WTC11 (cell line): ENCODE measurements around the gene C10orf105. TPM values are rescaled to one million over a fixed set of nuclear protein-coding genes. Genes with fewer than 3 reads are reported as not detected.

Experiments used
- ATAC-seq: fragments of 200-7000 bp; cut with Tn5 transposase; 2 replicates; pipeline ENCODE4 v1.10.0; 2021; ENCODE audit warnings: mild to moderate bottlenecking, moderate library complexity
- CTCF ChIA-PET: fragments of 300-600 bp; sonication (Branson Sonifier 250); formaldehyde crosslinking; loops from one replicate; lab custom pipeline; 2021; ENCODE audit warnings: antibody characterized with exemption; lab: Charles Lee
- POLR2A ChIA-PET: fragments of 350-600 bp; sonication (Branson Sonifier 250); formaldehyde crosslinking; loops from one replicate; lab custom pipeline; 2021; ENCODE audit warnings: antibody characterized with exemption; lab: Charles Lee
- DNase-seq: peaks from one replicate; pipeline ENCODE4 v3.0.0; 2021; ENCODE audit warnings: low spot score
- H3K27ac Mint-ChIP-seq: 2 replicates; pipeline ENCODE4 v1.8.0; 2021; ENCODE audit warnings: mixed read lengths
- H3K27me3 Mint-ChIP-seq: 2 replicates; pipeline ENCODE4 v1.8.0; 2021; ENCODE audit warnings: low read depth, mild to moderate bottlenecking, moderate library complexity, mixed read lengths
- H3K36me3 Mint-ChIP-seq: 2 replicates; pipeline ENCODE4 v1.8.0; 2021; ENCODE audit warnings: mixed read lengths
- H3K4me1 Mint-ChIP-seq: 2 replicates; pipeline ENCODE4 v1.8.0; 2022; ENCODE audit warnings: mixed read lengths
- H3K4me3 Mint-ChIP-seq: 2 replicates; pipeline ENCODE4 v1.8.0; 2021; ENCODE audit warnings: mild to moderate bottlenecking, moderate library complexity, mixed read lengths
- H3K9me3 Mint-ChIP-seq: 2 replicates; pipeline ENCODE4 v1.8.0; 2021; ENCODE audit warnings: mixed read lengths
- ATF2 ChIP-seq: sonication (generic); formaldehyde crosslinking; IDR thresholded peaks from 2 replicates; pipeline ENCODE4 v1.8.1; 2022; ENCODE audit warnings: low read depth, missing genetic modification reagents, borderline replicate concordance
- CBFB ChIP-seq: sonication (generic); formaldehyde crosslinking; IDR thresholded peaks from 2 replicates; pipeline ENCODE4 v1.8.1; 2022; ENCODE audit warnings: mild to moderate bottlenecking, low read depth, missing genetic modification reagents
- CREB1 ChIP-seq: sonication (generic); formaldehyde crosslinking; IDR thresholded peaks from 2 replicates; pipeline ENCODE4 v1.8.0; 2023; ENCODE audit warnings: mild to moderate bottlenecking, missing genetic modification reagents
- E2F4 ChIP-seq: sonication (generic); formaldehyde crosslinking; IDR thresholded peaks from 2 replicates; pipeline ENCODE4 v1.8.1; 2022; ENCODE audit warnings: low read depth, mild to moderate bottlenecking, moderate library complexity, missing genetic modification reagents, borderline replicate concordance
- EMX1 ChIP-seq: fragments of 250-450 bp; sonication (Bioruptor Pico); IDR thresholded peaks from 2 replicates; pipeline ENCODE4 v1.8.0; 2021; ENCODE audit warnings: mild to moderate bottlenecking
- FOXK1 ChIP-seq: sonication (generic); formaldehyde crosslinking; IDR thresholded peaks from 2 replicates; pipeline ENCODE4 v1.8.0; 2022; ENCODE audit warnings: mild to moderate bottlenecking, moderate library complexity, missing genetic modification reagents
- JAZF1 ChIP-seq: fragments of 250-450 bp; sonication (Bioruptor Pico); IDR thresholded peaks from 2 replicates; pipeline ENCODE4 v1.9.0; 2021; ENCODE audit warnings: moderate library complexity, mild to moderate bottlenecking, inconsistent platforms
- MLX ChIP-seq: sonication (generic); formaldehyde crosslinking; IDR thresholded peaks from 2 replicates; pipeline ENCODE4 v1.8.1; 2023; ENCODE audit warnings: mild to moderate bottlenecking, missing genetic modification reagents, moderate library complexity
- NFYB ChIP-seq: sonication (generic); formaldehyde crosslinking; conservative IDR thresholded peaks from 2 replicates; pipeline ENCODE4 v1.8.0; 2022; ENCODE audit warnings: low read depth, missing genetic modification reagents
- NR3C1 ChIP-seq: sonication (generic); formaldehyde crosslinking; conservative IDR thresholded peaks from 2 replicates; pipeline ENCODE4 v1.8.1; 2023; ENCODE audit warnings: low read depth, mild to moderate bottlenecking, missing genetic modification reagents
- RORB ChIP-seq: fragments of 250-450 bp; sonication (Bioruptor Pico); IDR thresholded peaks from 2 replicates; pipeline ENCODE4 v1.9.0; 2021; ENCODE audit warnings: mild to moderate bottlenecking
- SMAD4 ChIP-seq: sonication (generic); formaldehyde crosslinking; IDR thresholded peaks from 2 replicates; pipeline ENCODE4 v1.8.0; 2022; ENCODE audit warnings: mild to moderate bottlenecking, missing genetic modification reagents
- ZBTB21 ChIP-seq: sonication (generic); formaldehyde crosslinking; IDR thresholded peaks from 2 replicates; pipeline ENCODE4 v1.8.1; 2023; ENCODE audit warnings: mild to moderate bottlenecking, missing genetic modification reagents, borderline replicate concordance
- ZNF263 ChIP-seq: sonication (generic); formaldehyde crosslinking; IDR thresholded peaks from 2 replicates; pipeline ENCODE4 v1.8.1; 2022; ENCODE audit warnings: low read depth, mild to moderate bottlenecking, moderate library complexity, missing genetic modification reagents
- ZNF416 ChIP-seq: fragments of 250-450 bp; sonication (Bioruptor Pico); IDR thresholded peaks from 2 replicates; pipeline ENCODE4 v1.9.0; 2021; ENCODE audit warnings: mild to moderate bottlenecking, inconsistent platforms
- total RNA-seq: library from RNA; stranded (reverse); gene quantifications from 3 replicates; pipeline ENCODE4 v1.2.3, GENCODE V29; 2021
- TF ChIP-seq, protein P1 (sequence below): fragments of 250-450 bp; sonication (Bioruptor Pico); IDR thresholded peaks from 2 replicates; pipeline ENCODE4 v1.9.0; 2021; ENCODE audit warnings: moderate library complexity, mild to moderate bottlenecking, inconsistent platforms, borderline replicate concordance
- TF ChIP-seq, protein P2 (sequence below): fragments of 200-600 bp; IDR thresholded peaks from 2 replicates; pipeline ENCODE4 v1.8.0; 2022; ENCODE audit warnings: antibody characterized with exemption
- TF ChIP-seq, protein P3 (sequence below): sonication (generic); formaldehyde crosslinking; IDR thresholded peaks from 2 replicates; pipeline ENCODE4 v1.8.0; 2022; ENCODE audit warnings: missing genetic modification reagents
- TF ChIP-seq, protein P4 (sequence below): fragments of 250-450 bp; sonication (Bioruptor Pico); conservative IDR thresholded peaks from 2 replicates; pipeline ENCODE4 v1.9.0; 2021; ENCODE audit warnings: mild to moderate bottlenecking
- TF ChIP-seq, protein P5 (sequence below): fragments of 250-450 bp; sonication (Bioruptor Pico); IDR thresholded peaks from 2 replicates; pipeline ENCODE4 v1.8.0; 2021; ENCODE audit warnings: mild to moderate bottlenecking

Gene C10orf105
- total RNA-seq, 1 experiment from 2014 or later: 0.48 TPM

DNA sequence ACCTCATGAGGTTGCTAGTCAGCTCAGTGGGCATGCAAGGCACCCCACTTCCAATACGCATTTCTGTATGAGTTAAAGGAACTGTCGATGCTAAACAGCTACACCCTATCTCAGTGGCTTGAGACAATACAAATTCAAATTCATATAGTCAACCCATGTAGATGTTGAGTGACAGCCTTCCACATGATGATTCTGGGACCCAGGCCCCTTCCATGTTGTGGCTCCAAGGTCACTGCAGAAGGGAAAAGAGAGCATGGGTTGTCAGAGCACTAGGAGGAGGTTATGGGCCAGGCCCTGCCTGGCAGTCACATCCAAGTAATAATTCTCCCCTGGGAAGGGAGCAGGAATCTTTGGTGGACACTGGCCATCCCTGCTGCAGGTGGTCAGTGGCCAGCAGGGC, 28.2 kb downstream of the C10orf105 start:
- Mint-ChIP-seq H3K4me3 (no peak overlapping the region), H3K27ac (no peak overlapping the region), H3K27me3 (no peaks in the 10 kb centered on the region), H3K9me3 (peaks cover 16% of the 10 kb centered on the region), H3K4me1 (peaks cover 6% of the 10 kb centered on the region), H3K36me3 (peaks cover 11% of the 10 kb centered on the region)
- TF ChIP-seq ATF2 (CRISPR knock-in tag) (no peak), ZBTB21 (no peak), ZNF263 (CRISPR knock-in tag) (no peak), SMAD4 (CRISPR knock-in tag) (no peak), NFYB (CRISPR knock-in tag) (no peak), ZNF416 (CRISPR knock-in tag) (no peak), FOXK1 (CRISPR knock-in tag) (no peak), EMX1 (CRISPR knock-in tag) (no peak), E2F4 (no peak), NR3C1 (CRISPR knock-in tag) (no peak), CREB1 (no peak), MLX (CRISPR knock-in tag) (no peak), JAZF1 (CRISPR knock-in tag) (no peak), RORB (CRISPR knock-in tag) (no peak), CBFB (CRISPR knock-in tag) (no peak)
- TF ChIP-seq, protein P1, sequence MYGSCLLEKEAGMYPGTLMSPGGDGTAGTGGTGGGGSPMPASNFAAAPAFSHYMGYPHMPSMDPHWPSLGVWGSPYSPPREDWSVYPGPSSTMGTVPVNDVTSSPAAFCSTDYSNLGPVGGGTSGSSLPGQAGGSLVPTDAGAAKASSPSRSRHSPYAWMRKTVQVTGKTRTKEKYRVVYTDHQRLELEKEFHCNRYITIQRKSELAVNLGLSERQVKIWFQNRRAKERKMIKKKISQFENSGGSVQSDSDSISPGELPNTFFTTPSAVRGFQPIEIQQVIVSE (CRISPR knock-in tag): no peak
- TF ChIP-seq, protein P2, sequence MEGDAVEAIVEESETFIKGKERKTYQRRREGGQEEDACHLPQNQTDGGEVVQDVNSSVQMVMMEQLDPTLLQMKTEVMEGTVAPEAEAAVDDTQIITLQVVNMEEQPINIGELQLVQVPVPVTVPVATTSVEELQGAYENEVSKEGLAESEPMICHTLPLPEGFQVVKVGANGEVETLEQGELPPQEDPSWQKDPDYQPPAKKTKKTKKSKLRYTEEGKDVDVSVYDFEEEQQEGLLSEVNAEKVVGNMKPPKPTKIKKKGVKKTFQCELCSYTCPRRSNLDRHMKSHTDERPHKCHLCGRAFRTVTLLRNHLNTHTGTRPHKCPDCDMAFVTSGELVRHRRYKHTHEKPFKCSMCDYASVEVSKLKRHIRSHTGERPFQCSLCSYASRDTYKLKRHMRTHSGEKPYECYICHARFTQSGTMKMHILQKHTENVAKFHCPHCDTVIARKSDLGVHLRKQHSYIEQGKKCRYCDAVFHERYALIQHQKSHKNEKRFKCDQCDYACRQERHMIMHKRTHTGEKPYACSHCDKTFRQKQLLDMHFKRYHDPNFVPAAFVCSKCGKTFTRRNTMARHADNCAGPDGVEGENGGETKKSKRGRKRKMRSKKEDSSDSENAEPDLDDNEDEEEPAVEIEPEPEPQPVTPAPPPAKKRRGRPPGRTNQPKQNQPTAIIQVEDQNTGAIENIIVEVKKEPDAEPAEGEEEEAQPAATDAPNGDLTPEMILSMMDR: no peak
- TF ChIP-seq, protein P3, sequence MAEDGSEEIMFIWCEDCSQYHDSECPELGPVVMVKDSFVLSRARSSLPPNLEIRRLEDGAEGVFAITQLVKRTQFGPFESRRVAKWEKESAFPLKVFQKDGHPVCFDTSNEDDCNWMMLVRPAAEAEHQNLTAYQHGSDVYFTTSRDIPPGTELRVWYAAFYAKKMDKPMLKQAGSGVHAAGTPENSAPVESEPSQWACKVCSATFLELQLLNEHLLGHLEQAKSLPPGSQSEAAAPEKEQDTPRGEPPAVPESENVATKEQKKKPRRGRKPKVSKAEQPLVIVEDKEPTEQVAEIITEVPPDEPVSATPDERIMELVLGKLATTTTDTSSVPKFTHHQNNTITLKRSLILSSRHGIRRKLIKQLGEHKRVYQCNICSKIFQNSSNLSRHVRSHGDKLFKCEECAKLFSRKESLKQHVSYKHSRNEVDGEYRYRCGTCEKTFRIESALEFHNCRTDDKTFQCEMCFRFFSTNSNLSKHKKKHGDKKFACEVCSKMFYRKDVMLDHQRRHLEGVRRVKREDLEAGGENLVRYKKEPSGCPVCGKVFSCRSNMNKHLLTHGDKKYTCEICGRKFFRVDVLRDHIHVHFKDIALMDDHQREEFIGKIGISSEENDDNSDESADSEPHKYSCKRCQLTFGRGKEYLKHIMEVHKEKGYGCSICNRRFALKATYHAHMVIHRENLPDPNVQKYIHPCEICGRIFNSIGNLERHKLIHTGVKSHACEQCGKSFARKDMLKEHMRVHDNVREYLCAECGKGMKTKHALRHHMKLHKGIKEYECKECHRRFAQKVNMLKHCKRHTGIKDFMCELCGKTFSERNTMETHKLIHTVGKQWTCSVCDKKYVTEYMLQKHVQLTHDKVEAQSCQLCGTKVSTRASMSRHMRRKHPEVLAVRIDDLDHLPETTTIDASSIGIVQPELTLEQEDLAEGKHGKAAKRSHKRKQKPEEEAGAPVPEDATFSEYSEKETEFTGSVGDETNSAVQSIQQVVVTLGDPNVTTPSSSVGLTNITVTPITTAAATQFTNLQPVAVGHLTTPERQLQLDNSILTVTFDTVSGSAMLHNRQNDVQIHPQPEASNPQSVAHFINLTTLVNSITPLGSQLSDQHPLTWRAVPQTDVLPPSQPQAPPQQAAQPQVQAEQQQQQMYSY: no peak
- TF ChIP-seq, protein P4, sequence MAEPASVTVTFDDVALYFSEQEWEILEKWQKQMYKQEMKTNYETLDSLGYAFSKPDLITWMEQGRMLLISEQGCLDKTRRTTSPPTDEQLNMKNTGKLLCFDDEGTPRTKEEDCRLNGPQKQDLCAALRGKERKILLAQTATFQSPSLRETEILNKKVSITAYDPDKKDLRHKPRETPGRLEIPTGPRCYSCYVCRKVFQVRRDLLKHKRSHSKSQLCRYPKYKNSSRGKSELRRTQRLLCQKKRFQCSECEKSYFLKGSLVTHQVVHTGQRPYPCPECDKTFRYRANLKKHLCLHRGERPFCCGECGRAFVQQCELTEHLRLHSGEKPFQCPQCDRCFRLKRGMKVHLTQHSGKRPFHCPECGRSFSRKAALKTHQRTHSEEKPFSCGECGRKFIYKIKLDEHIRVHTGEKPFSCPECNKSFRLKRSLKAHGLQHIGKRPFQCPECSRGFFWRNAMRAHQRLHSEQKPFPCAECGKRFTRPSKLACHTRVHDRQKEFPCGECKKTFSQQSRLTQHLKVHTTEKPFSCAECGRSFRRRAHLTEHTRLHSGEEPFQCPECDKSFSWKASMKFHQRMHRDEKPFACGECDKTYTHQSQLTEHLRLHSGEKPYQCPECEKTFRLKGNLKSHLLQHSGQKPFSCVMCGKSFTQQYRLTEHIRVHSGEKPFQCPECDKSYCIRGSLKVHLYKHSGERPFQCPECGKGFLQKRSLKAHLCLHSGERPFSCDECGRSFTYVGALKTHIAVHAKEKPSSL (CRISPR knock-in tag): no peak
- TF ChIP-seq, protein P5, sequence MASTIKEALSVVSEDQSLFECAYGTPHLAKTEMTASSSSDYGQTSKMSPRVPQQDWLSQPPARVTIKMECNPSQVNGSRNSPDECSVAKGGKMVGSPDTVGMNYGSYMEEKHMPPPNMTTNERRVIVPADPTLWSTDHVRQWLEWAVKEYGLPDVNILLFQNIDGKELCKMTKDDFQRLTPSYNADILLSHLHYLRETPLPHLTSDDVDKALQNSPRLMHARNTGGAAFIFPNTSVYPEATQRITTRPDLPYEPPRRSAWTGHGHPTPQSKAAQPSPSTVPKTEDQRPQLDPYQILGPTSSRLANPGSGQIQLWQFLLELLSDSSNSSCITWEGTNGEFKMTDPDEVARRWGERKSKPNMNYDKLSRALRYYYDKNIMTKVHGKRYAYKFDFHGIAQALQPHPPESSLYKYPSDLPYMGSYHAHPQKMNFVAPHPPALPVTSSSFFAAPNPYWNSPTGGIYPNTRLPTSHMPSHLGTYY (CRISPR knock-in tag): no peak
- ATAC-seq (no peak), DNase-seq (no peak)
- CTCF ChIA-PET: interaction anchor here (1.3 to 8.3 kb wide), 2 partner anchors 16 to 296 kb away, joined by 3 to 158 read pairs; no protein-coding TSS in a partner anchor
- POLR2A ChIA-PET: no interaction called here
